Measurements from ENCODE around the gene S100A5. TPM values are rescaled to one million over a fixed set of nuclear protein-coding genes. Genes with fewer than 3 reads are reported as not detected.

S100A5 gene
- total RNA-seq, 1 experiment from 2014 or later, result 6.0 TPM

GRCh38 chr1:153533689-153534201, 7.0 kb downstream of the S100A5 start:
- peak overlapping the region; percentile 99 for H3K4me2 ChIP-seq (ENCODE audit: low read length)
- RAD21 ChIA-PET (ENCODE audit: low non-redundant PET in 1 of 2, low total read pairs in 2 of 2, uncharacterized antibody in 2 of 2, unreplicated experiment in 2 of 2), result interaction anchor here (1.5 to 2.7 kb wide), 3 partner anchors 11 to 35 kb away, joined by 5 to 11 read pairs (median 6); no protein-coding TSS in a partner anchor
- peak; percentile 69 for TF ChIP-seq POLR2A (IDR thresholded peaks at IDR 0.05; ENCODE audit: borderline replicate concordance, extremely low read depth, insufficient read depth, insufficient read length)
- TF ChIP-seq SIN3A (IDR thresholded peaks at IDR 0.05; ENCODE audit: low read depth), result no peak
- peak; percentile 94 for TF ChIP-seq POLR2AphosphoS5 (IDR thresholded peaks at IDR 0.05; ENCODE audit: low read depth, low read length)
- no peak for TF ChIP-seq SP1 (IDR thresholded peaks at IDR 0.05; ENCODE audit: low read depth)
- TF ChIP-seq EZH2 (IDR thresholded peaks at IDR 0.05), result no peak
- TF ChIP-seq CEBPB (IDR thresholded peaks at IDR 0.05; ENCODE audit: low read depth), result no peak
- TF ChIP-seq MAX (IDR thresholded peaks at IDR 0.05), result no peak
- peak; percentile 36 for TF ChIP-seq YY1 (IDR thresholded peaks at IDR 0.05; ENCODE audit: extremely low read depth, insufficient replicate concordance, low read depth, low read length)
- no peak for TF ChIP-seq CBX3 (IDR thresholded peaks at IDR 0.05; ENCODE audit: low read depth)
- no peaks in the 10 kb centered on the region for H4K20me1 ChIP-seq (ENCODE audit: insufficient read depth)
- H3K27me3 ChIP-seq (ENCODE audit: insufficient read depth, low read length), result no peaks in the 10 kb centered on the region
- DNase-seq (ENCODE audit: low read depth, low spot score) (peak; percentile 76), ATAC-seq (peak; percentile 29)
- no peaks in the 10 kb centered on the region for H3K9me2 ChIP-seq (ENCODE audit: insufficient read depth)
- peak overlapping the region; percentile 88 for H3K9ac ChIP-seq (ENCODE audit: low read length)
- BruUV-seq (replicated peaks), result no TSS peak
- CTCF ChIA-PET, result interaction anchor here (0.8 to 3.2 kb wide), 17 partner anchors 9 to 110 kb away, joined by 3 to 35 read pairs (median 6); partner anchors contain the start of genes CHTOP, S100A13, S100A16 and S100A2
- intact Hi-C loops (cut with micrococcal nuclease), result loop anchor here (1.0 to 5.0 kb wide), 4 partner anchors 21 to 454 kb away; partner anchors contain the start of genes RAB13 and S100A16
- peak overlapping the region; percentile 74 to 89 for H3K4me3 ChIP-seq (replicated peaks in 1 of 2; ENCODE audit: low read depth in 1 of 2, low read length in 2 of 2)
- no peak overlapping the region for H2AFZ ChIP-seq (ENCODE audit: low read depth, low read length, poor library complexity, severe bottlenecking)
- peaks cover 0 to 5% of the 10 kb centered on the region in 2 experiments; a peak in 1 of 4 replicates for H3K36me3 ChIP-seq (ENCODE audit: control insufficient read depth in 1 of 2, insufficient read depth in 2 of 2, low read length in 2 of 2)
- H3K79me2 ChIP-seq (ENCODE audit: insufficient read depth, low read length), result peaks cover 18% of the 10 kb centered on the region
- H3K4me1 ChIP-seq (ENCODE audit: control insufficient read depth in 1 of 2, insufficient read depth in 2 of 2, low read length in 2 of 2), result peaks cover 53 to 68% of the 10 kb centered on the region in 2 experiments
- peak overlapping the region; percentile 94 for H3K27ac ChIP-seq (ENCODE audit: low read depth, low read length)
- POLR2A ChIA-PET, result interaction anchor here (0.6 to 7.4 kb wide), 17 partner anchors 9 to 457 kb away, joined by 3 to 114 read pairs (median 8); partner anchors contain the start of genes CHTOP, JTB, RPS27 and S100A13
- no peaks in the 10 kb centered on the region for H3K9me3 ChIP-seq (ENCODE audit: control insufficient read depth in 1 of 2, insufficient read depth in 1 of 2, low read depth in 1 of 2, low read length in 2 of 2)
